Heart left ventricle (tissue), 16 donors: ENCODE results near the gene CSNK1A1. TPM values are rescaled to one million over a fixed set of nuclear protein-coding genes. Genes with fewer than 3 reads are reported as not detected.

ENCODE experiments used
- ATAC-seq, 4 donors: fragments of 200-7000 bp; cut with Tn5 transposase; one replicate each; pipeline ENCODE4 v1.9.1; 2020 to 2022; ENCODE audit warnings: moderate library complexity in 4 of 4, mild to moderate bottlenecking in 3 of 4, moderate number of reproducible peaks in 1 of 4
- DNase-seq, 5 donors: peaks; one replicate each; pipeline ENCODE4 v3.0.0-alpha.2; 2020
- H3K27ac ChIP-seq, 12 donors: fragments of 200-600 bp; sonication (generic) in 4 of 12; one replicate each; pipeline versions ENCODE4 v1.5.0 to v1.8.0; 2016 to 2022; ENCODE audit warnings: mild to moderate bottlenecking in 2 of 12
- H3K27me3 ChIP-seq, 9 donors: fragments of 200-600 bp; sonication (generic) in 2 of 9; one replicate each; pipeline versions ENCODE4 v1.5.1 to v1.8.0; 2016 to 2022; ENCODE audit warnings: mild to moderate bottlenecking in 3 of 9
- H3K36me3 ChIP-seq, 9 donors: fragments of 200-600 bp; sonication (generic) in 2 of 9; one replicate each; pipeline versions ENCODE4 v1.5.0 to v1.8.0; 2018 to 2022; ENCODE audit warnings: mild to moderate bottlenecking in 2 of 9
- H3K4me1 ChIP-seq, 12 donors: fragments of 200-600 bp; sonication (generic) in 4 of 12; one replicate each; pipeline versions ENCODE4 v1.5.0 to v1.8.0; 2016 to 2022; ENCODE audit warnings: mild to moderate bottlenecking in 3 of 12
- H3K4me3 ChIP-seq, 12 donors: fragments of 200-600 bp; sonication (generic) in 4 of 12; one replicate each; pipeline versions ENCODE4 v1.5.0 to v1.8.0; 2017 to 2022; ENCODE audit warnings: mild to moderate bottlenecking in 9 of 12, moderate library complexity in 4 of 12
- H3K9me3 ChIP-seq, 12 donors: fragments of 200-600 bp; sonication (generic) in 4 of 12; one replicate each; pipeline versions ENCODE4 v1.5.0 to v1.8.0; 2016 to 2022; ENCODE audit warnings: mild to moderate bottlenecking in 1 of 12
- POLR2A ChIP-seq, 2 donors: fragments of 450-650 bp; IDR thresholded peaks; one replicate each; pipeline ENCODE4 v1.6.1; 2017; ENCODE audit warnings: antibody characterized with exemption in 2 of 2, mild to moderate bottlenecking in 2 of 2, moderate library complexity in 2 of 2
- WGBS, 4 donors: extraction: QIAGEN DNeasy Blood & Tissue Kit in 2 of 4; methylation state at CpG; one replicate each; pipeline versions ENCODE4 v1.1.5 to v1.1.7; 2013 to 2018; 5-methylcytosine and 5-hydroxymethylcytosine counted together
- intact Hi-C, 10 donors: fragments of 100-400 bp; cut with DNase I; formaldehyde crosslinking; loops; one replicate each; pipeline versions ENCODE4 v1.11.1 to v1.14.2; 2022
- polyA plus RNA-seq, 2 donors: library from polyadenylated mRNA; stranded (reverse); fragments of 200-250 nt; gene quantifications; one replicate each; pipeline ENCODE4 v1.2.3, GENCODE V29; 2013
- total RNA-seq, 9 donors: library from RNA; depleted of rRNA in 2 of 9; stranded (reverse); fragments of >200 nt in 2 of 9; fragmentation: NEBNext Ultra II Directional in 3 of 9; extraction: Animal tissue kit (Norgen Biotek cat#: 25700) in 3 of 9; gene quantifications; one replicate each; pipeline versions ENCODE4 v1.1.0 to v1.2.4, GENCODE V29; 2016 to 2023
- TF ChIP-seq, protein P1 (sequence below), 12 donors: fragments of 200-600 bp; sonication (generic) in 4 of 12; IDR thresholded peaks; one replicate each; pipeline versions ENCODE4 v1.5.0 to v1.8.0; 2018 to 2022; ENCODE audit warnings: antibody characterized with exemption in 12 of 12, mild to moderate bottlenecking in 5 of 12
- donor health status: ischemic (EF 13 %, LVEDD 7.1; RV severe dilation, severe dysfunction).
- donor health status: healthy with polysubstance abuse.
- donor health status: DM: no; HTN: yes; CAD: no.
- donor health status: DM: no; HTN: no; CAD: no.
- donor health status: ischemic (EF 25% LVEDD 6.9; RV normal size, moderate dysfunction).
- donor health status: ischemic (EF 25% LVEDD 5.7; RV mildly dilated, moderate dysfunction).
- donor health status: healthy.
- donor health status: DM: yes; HTN: yes; CAD: no.
- donor health status: ischemic (EF 35%, LVEDD 5.7; RV mildly dilated, moderate dysfunction).
- donor health status: nonischemic (EF 11% LVEDD 7.7; RV severe dilation, severe dysfunction).
- donor health status: DM: yes; HTN: yes; CAD: no.
- donor health status: PGD.
- donor health status: ischemic (EF 29% LVEDD 5.4; RV normal size, mild dysfunction).
- donor health status: nonischemic (EF 23%, LVEDD 6.1; RV moderate dilation, normal function).

The CSNK1A1 gene
- total and polyA plus RNA-seq, 11 donors = 42.5 to 242 (median 209) TPM

DNA sequence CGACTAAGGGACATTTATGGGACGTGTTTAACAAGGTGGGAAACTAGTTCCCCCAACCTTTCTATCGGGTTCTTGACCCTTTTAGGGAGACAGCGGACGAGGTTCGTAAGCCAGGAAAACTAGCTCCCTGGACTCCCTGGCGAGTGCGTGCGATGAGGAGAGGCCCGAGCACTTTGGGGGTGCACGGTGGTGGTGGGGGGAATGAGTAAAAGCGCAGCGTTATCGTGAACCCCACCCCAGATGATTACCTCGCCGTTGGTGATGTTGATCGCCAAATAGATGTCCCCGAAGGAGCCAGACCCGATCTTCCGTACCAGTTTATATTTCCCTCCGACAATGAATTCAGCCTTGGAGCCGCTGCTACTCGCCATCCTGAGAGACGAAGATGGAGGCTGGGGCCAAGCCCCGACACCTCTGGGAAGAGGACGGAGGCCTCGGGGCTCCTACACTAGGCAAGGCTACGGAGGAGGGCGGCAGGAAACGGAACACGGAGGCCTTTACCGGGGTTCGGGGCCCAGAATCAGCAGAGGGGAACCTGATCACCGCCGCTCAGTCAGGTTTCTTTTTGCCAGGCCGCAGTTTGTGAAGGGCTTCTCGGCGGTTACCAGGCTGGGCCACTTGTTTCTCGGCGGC is 529 bp downstream of the CSNK1A1 start:
- 0% methylated on average over 27 to 40 of the region's 40 CpGs for WGBS, 4 donors
- DNase-seq (peak in 2 of 5 donors; percentile 37 to 46), ATAC-seq (peak in 3 of 4 donors; percentile 6 to 23 (median 17))
- no peaks in the 10 kb centered on the region for H3K27me3 ChIP-seq
- H3K4me1 ChIP-seq = peaks cover 4 to 51% (median 37%) of the 10 kb centered on the region in 12 donors
- TF ChIP-seq, protein P1, sequence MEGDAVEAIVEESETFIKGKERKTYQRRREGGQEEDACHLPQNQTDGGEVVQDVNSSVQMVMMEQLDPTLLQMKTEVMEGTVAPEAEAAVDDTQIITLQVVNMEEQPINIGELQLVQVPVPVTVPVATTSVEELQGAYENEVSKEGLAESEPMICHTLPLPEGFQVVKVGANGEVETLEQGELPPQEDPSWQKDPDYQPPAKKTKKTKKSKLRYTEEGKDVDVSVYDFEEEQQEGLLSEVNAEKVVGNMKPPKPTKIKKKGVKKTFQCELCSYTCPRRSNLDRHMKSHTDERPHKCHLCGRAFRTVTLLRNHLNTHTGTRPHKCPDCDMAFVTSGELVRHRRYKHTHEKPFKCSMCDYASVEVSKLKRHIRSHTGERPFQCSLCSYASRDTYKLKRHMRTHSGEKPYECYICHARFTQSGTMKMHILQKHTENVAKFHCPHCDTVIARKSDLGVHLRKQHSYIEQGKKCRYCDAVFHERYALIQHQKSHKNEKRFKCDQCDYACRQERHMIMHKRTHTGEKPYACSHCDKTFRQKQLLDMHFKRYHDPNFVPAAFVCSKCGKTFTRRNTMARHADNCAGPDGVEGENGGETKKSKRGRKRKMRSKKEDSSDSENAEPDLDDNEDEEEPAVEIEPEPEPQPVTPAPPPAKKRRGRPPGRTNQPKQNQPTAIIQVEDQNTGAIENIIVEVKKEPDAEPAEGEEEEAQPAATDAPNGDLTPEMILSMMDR (IDR thresholded peaks at IDR 0.05) = no peak
- TF ChIP-seq POLR2A (IDR thresholded peaks at IDR 0.05) = no peak
- peak overlapping the region; percentile 93 to 100 (median 98) for H3K27ac ChIP-seq
- peak overlapping the region; percentile 58 to 95 (median 90) for H3K4me3 ChIP-seq
- peaks cover 0 to 42% (median 31%) of the 10 kb centered on the region in 9 donors for H3K36me3 ChIP-seq
- intact Hi-C loops = loop anchor here in 6 of 10 donors (1.0 to 5.0 kb wide), 7 partner anchors 33 to 113 kb away; no protein-coding TSS in a partner anchor
- H3K9me3 ChIP-seq = no peaks in the 10 kb centered on the region

GRCh38 chr5:149550268-149550583 is 1.0 kb downstream of the CSNK1A1 start:
- Histone ChIP-seq H3K27ac (peak overlapping the region; percentile 93 to 100 (median 98)), H3K9me3 (no peaks in the 10 kb centered on the region), H3K4me1 (peaks cover 4 to 56% (median 42%) of the 10 kb centered on the region in 12 donors), H3K36me3 (peaks cover 0 to 46% (median 36%) of the 10 kb centered on the region in 9 donors), H3K4me3 (peak overlapping the region; percentile 58 to 95 (median 90)), H3K27me3 (no peaks in the 10 kb centered on the region)
- 0 to 1% (median 0%) methylated on average over 12 of the region's 12 CpGs for WGBS, 4 donors
- no peak for DNase-seq
- no peak for TF ChIP-seq POLR2A (IDR thresholded peaks at IDR 0.05)
- TF ChIP-seq, protein P1 (IDR thresholded peaks at IDR 0.05) = no peak
- intact Hi-C loops = loop anchor here in 6 of 10 donors (2.0 to 5.0 kb wide), 6 partner anchors 33 to 113 kb away; no protein-coding TSS in a partner anchor
- ATAC-seq = no peak

DNA sequence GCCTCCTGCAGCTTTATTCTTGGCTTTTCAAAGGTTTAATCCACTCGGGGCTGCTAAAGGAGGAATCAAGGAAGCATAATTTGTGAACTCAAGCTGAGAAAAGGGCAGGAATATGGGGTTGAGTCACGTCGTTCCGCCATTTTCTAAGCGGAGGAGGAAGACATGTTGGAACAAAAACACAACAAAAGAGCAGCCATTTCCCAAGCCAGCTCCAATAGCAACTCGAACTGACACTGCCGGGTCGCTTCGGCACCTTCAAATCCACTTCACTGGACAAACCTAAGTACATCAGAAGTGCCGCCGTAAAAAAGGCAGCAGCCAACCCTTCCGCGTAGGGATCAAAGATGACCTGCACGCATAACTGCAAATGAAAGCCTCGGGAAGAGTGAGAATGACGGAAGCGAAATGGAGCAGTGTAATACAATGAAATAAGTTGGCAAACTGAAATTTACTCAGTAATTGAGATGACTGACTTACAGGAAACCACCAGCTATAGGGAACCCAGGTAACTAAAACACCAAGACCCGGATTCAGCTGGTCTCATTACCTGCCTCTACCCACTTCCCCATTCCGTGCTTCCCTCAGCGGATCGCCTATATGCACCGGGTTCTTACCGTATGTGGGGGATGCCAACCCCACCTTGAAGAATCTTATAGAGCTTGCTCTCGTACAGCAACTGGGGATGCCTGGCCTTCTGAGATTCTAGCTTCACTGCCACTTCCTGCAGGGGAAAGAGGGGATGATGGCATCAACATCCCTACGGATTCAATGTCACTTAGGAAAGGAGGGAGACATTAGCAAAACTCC is 1.6 kb downstream of the CSNK1A1 start:
- no peaks in the 10 kb centered on the region for H3K27me3 ChIP-seq
- 0 to 2% (median 1%) methylated on average over 25 of the region's 25 CpGs for WGBS, 4 donors
- H3K36me3 ChIP-seq = peaks cover 0 to 52% (median 41%) of the 10 kb centered on the region in 9 donors
- no peak for TF ChIP-seq POLR2A (IDR thresholded peaks at IDR 0.05)
- TF ChIP-seq, protein P1 (IDR thresholded peaks at IDR 0.05) = peak in 1 of 12 donors; percentile 8
- DNase-seq (peak in 1 of 5 donors; percentile 34), ATAC-seq (no peak)
- intact Hi-C loops = loop anchor here in 8 of 10 donors (2.0 to 10.0 kb wide), 8 partner anchors 32 to 112 kb away; no protein-coding TSS in a partner anchor
- peak overlapping the region; percentile 93 to 100 (median 98) for H3K27ac ChIP-seq
- H3K4me3 ChIP-seq = peak overlapping the region; percentile 58 to 95 (median 90)
- peaks cover 4 to 61% (median 47%) of the 10 kb centered on the region in 12 donors for H3K4me1 ChIP-seq
- no peaks in the 10 kb centered on the region for H3K9me3 ChIP-seq

GRCh38 chr5:149546974-149547373 is 4.3 kb downstream of the CSNK1A1 start:
- H3K9me3 ChIP-seq = no peaks in the 10 kb centered on the region
- peak overlapping the region in 6 of 12 donors; percentile 3 to 99 (median 61) for H3K27ac ChIP-seq
- H3K4me1 ChIP-seq = peaks cover 12 to 79% (median 68%) of the 10 kb centered on the region in 12 donors
- no peak for ATAC-seq
- no peak for TF ChIP-seq POLR2A (IDR thresholded peaks at IDR 0.05)
- TF ChIP-seq, protein P1 (IDR thresholded peaks at IDR 0.05) = no peak
- intact Hi-C loops = loop anchor here in 3 of 10 donors (5.0 to 10.0 kb wide), 2 partner anchors 50 to 52 kb away; no protein-coding TSS in a partner anchor
- H3K4me3 ChIP-seq = peak overlapping the region in 4 of 12 donors; percentile 0 to 85 (median 4)
- H3K27me3 ChIP-seq = no peaks in the 10 kb centered on the region
- no peak for DNase-seq
- peaks cover 0 to 73% (median 57%) of the 10 kb centered on the region in 9 donors for H3K36me3 ChIP-seq
